B cell (primary cell): ENCODE data around the gene CNTN4. TPM values are rescaled to one million over a fixed set of nuclear protein-coding genes. Genes with fewer than 3 reads are reported as not detected.

Source experiments
- ATAC-seq: fragments of 200-7000 bp; cut with Tn5 transposase; one replicate; pipeline ENCODE4 v1.10.0; 2021; ENCODE audit warnings: low read depth, mild to moderate bottlenecking, moderate number of reproducible peaks, moderate library complexity
- CTCF ChIA-PET: fragments of 350-600 bp; sonication (Branson Sonifier 250); formaldehyde crosslinking; loops from one replicate; lab custom pipeline; 2021; ENCODE audit warnings: antibody characterized with exemption, inconsistent platforms; lab: Charles Lee
- POLR2A ChIA-PET: fragments of 350-600 bp; sonication (Branson Sonifier 250); formaldehyde crosslinking; loops from one replicate; lab custom pipeline; 2021; ENCODE audit warnings: antibody characterized with exemption; lab: Charles Lee
- DNase-seq: peaks from one replicate; pipeline ENCODE4 v3.0.0; 2013
- H2AFZ ChIP-seq: 2 replicates; pipeline ENCODE4 v1.6.1; 2012; ENCODE audit warnings: mild to moderate bottlenecking, low read depth, low read length; ENCODE audit not compliant: insufficient read depth, poor library complexity, severe bottlenecking
- H3K27ac ChIP-seq, 2 donors: 1 replicate in 1 of 2; 2 replicates in 1 of 2; pipeline ENCODE4 v1.5.1; 2012 to 2013; ENCODE audit warnings: low read length in 2 of 2, mild to moderate bottlenecking in 2 of 2, moderate library complexity in 1 of 2
- H3K27me3 ChIP-seq, 4 experiments: fragments of 200-600 bp in 1 of 4; sonication (generic) in 1 of 4; replicated peaks in 1 of 4; 1 replicate in 2 of 4; 2 replicates in 2 of 4; pipeline versions ENCODE4 v1.6.1 to v1.7.0; 2013 to 2016; ENCODE audit warnings: low read length in 3 of 4, mild to moderate bottlenecking in 2 of 4, mixed read lengths in 1 of 4, moderate library complexity in 1 of 4; ENCODE audit not compliant: insufficient read depth in 4 of 4, control insufficient read depth in 3 of 4; ENCODE audit errors: control extremely low read depth in 1 of 4
- H3K36me3 ChIP-seq, 2 experiments: replicated peaks in 1 of 2; 1 replicate in 1 of 2; 2 replicates in 1 of 2; pipeline versions ENCODE4 v1.6.1 to v1.7.1; 2013; ENCODE audit warnings: low read length in 1 of 2; ENCODE audit not compliant: insufficient read depth in 2 of 2, control insufficient read depth in 1 of 2; ENCODE audit errors: control extremely low read depth in 1 of 2, extremely low read depth in 1 of 2
- H3K4me1 ChIP-seq, 2 donors: fragments of 200-600 bp in 1 of 2; sonication (generic) in 1 of 2; 1 replicate in 1 of 2; 2 replicates in 1 of 2; pipeline versions ENCODE4 v1.5.1 to v1.6.1; 2013 to 2017; ENCODE audit warnings: low read length in 2 of 2; ENCODE audit not compliant: control insufficient read depth in 2 of 2, insufficient read depth in 2 of 2
- H3K4me2 ChIP-seq: replicated peaks from 2 replicates; pipeline ENCODE3; 2012; ENCODE audit warnings: mild to moderate bottlenecking, low read depth, low read length; ENCODE audit not compliant: poor library complexity, severe bottlenecking
- H3K4me3 ChIP-seq, 5 experiments: fragments of 200-600 bp in 1 of 5; sonication (generic) in 1 of 5; 1 replicate in 3 of 5; 2 replicates in 2 of 5; pipeline versions ENCODE4 v1.5.1 to v1.7.0; 2011 to 2016; ENCODE audit warnings: low read length in 4 of 5, mild to moderate bottlenecking in 4 of 5, low read depth in 2 of 5, control low read depth in 1 of 5, moderate library complexity in 1 of 5; ENCODE audit not compliant: insufficient read depth in 1 of 5; ENCODE audit errors: control extremely low read depth in 1 of 5, extremely low read depth in 1 of 5
- H3K79me2 ChIP-seq: fragments of 200-600 bp; sonication (generic); one replicate; pipeline ENCODE4 v1.6.0; 2016; ENCODE audit warnings: low read length; ENCODE audit not compliant: control insufficient read depth, insufficient read depth
- H3K9ac ChIP-seq: fragments of 200-600 bp; sonication (generic); 2 replicates; pipeline ENCODE4 v1.6.1; 2017; ENCODE audit warnings: mild to moderate bottlenecking, low read length, moderate library complexity
- H3K9me3 ChIP-seq, 3 donors: one replicate each; pipeline versions ENCODE4 v1.6.1 to v1.7.1; 2013; ENCODE audit warnings: low read length in 2 of 3; ENCODE audit not compliant: control insufficient read depth in 2 of 3, insufficient read depth in 1 of 3; ENCODE audit errors: control extremely low read depth in 1 of 3
- H4K20me1 ChIP-seq: 2 replicates; pipeline ENCODE4 v1.6.0; 2012; ENCODE audit warnings: mild to moderate bottlenecking, low read length; ENCODE audit not compliant: insufficient read depth, control insufficient read depth, poor library complexity, severe bottlenecking
- H3K27ac Mint-ChIP-seq: one replicate; pipeline ENCODE4 v1.8.0; 2021; ENCODE audit warnings: mixed read lengths
- H3K27me3 Mint-ChIP-seq: one replicate; pipeline ENCODE4 v1.8.0; 2021; ENCODE audit warnings: mixed read lengths
- H3K4me1 Mint-ChIP-seq: one replicate; pipeline ENCODE4 v1.8.0; 2021; ENCODE audit warnings: mixed read lengths
- H3K4me3 Mint-ChIP-seq: one replicate; pipeline ENCODE4 v1.8.0; 2021; ENCODE audit warnings: mixed read lengths
- H3K9me3 Mint-ChIP-seq: one replicate; pipeline ENCODE4 v1.8.0; 2022; ENCODE audit warnings: mixed read lengths; ENCODE audit not compliant: insufficient read depth
- EZH2 ChIP-seq: IDR thresholded peaks from 2 replicates; pipeline ENCODE4 v1.6.1; 2012; ENCODE audit warnings: borderline replicate concordance, low read depth, mild to moderate bottlenecking, moderate library complexity, low read length; ENCODE audit not compliant: insufficient read depth, poor library complexity, severe bottlenecking
- WGBS: methylation state at CpG from one replicate; pipeline ENCODE4 v1.1.5; 2013; ENCODE audit warnings: missing lambda C conversion rate; ENCODE audit not compliant: insufficient coverage; 5-methylcytosine and 5-hydroxymethylcytosine counted together
- intact Hi-C: fragments of 100-400 bp; cut with micrococcal nuclease; formaldehyde crosslinking; loops from one replicate; pipeline ENCODE4 v1.10.0; 2022
- polyA plus RNA-seq: library from polyadenylated mRNA; depleted of rRNA; stranded (reverse); fragments of >200 nt; gene quantifications from 2 replicates; pipeline ENCODE4 v1.2.3, GENCODE V29; 2012
- total RNA-seq, 2 donors: library from RNA; stranded (reverse); fragments of 120-200 nt in 1 of 2; gene quantifications; 1 replicate in 1 of 2; 2 replicates in 1 of 2; pipeline versions ENCODE4 v1.2.3 to v1.2.4, GENCODE V29; 2013 to 2022
- TF ChIP-seq, protein P1 (sequence below): fragments of 200-600 bp; IDR thresholded peaks from one replicate; pipeline ENCODE4 v1.8.0; 2022; ENCODE audit warnings: antibody characterized with exemption, mild to moderate bottlenecking

The CNTN4 gene
- total and polyA plus RNA-seq, 2 donors (not counting 1 experiment from before 2014, with no cell fraction given): 0.05 TPM; not detected in 1

DNA sequence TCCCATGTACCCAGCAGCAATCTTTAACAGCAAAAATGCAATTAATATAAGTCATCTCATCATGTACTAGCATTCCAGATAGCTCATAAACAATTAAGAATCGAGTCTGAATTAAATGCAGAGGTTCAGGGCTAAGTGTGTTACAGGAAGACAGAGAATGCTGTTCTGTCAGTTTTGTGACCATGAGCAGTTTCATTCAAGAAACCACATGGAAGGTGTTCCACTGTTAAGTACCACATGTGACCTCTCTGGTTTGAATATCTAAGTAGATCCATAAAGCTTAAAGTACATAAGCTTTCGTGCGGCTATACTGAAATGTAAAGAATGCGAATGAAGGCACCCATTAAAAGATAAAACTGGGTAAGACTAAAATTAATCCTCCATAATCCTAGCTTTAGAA is 739.2 kb downstream of the CNTN4 start:
- no peaks in the 10 kb centered on the region for H3K9me3 Mint-ChIP-seq
- WGBS: 67% methylated on average over 1 of the region's 4 CpGs
- POLR2A ChIA-PET: no interaction called here

DNA sequence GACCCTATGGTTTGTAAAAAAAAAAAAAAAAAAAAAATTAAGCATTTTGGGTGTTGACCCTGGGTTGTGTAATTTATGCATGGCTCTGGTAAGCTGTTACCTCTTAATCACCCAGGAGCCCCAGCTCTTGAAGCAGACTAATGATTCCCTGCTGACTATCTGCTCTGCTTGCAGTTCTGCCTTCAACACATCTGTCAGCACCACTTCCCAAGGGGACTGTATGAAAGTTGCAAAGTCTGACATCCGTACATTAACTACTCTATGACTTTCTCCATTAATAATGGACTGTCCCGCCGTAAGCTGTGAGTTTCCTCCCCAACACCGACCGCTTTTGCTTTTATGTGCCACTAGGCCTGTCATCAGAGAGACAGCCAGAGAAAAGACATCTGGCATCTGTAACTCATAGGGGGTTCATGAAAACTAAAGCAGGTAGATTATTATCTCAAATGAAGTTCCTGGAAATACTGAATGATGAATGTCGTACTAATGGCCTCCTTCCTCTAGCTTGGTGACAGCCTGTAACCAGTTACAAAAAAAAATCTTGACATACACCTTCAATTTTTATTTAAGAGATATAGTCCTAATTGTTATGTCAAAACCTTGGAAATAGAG is 740.0 kb downstream of the CNTN4 start:
- no peak for DNase-seq
- no peaks in the 10 kb centered on the region for H3K4me1 ChIP-seq
- 100% methylated on average over 4 of the region's 6 CpGs for WGBS
- H3K9ac ChIP-seq: no peak overlapping the region
- H3K79me2 ChIP-seq: no peaks in the 10 kb centered on the region
- H3K9me3 Mint-ChIP-seq: no peaks in the 10 kb centered on the region
- no peak overlapping the region for H3K4me3 Mint-ChIP-seq
- H3K4me3 ChIP-seq: no peak overlapping the region
- no peaks in the 10 kb centered on the region for H4K20me1 ChIP-seq
- H3K27ac ChIP-seq: no peak overlapping the region
- TF ChIP-seq EZH2: no peak
- TF ChIP-seq, protein P1, sequence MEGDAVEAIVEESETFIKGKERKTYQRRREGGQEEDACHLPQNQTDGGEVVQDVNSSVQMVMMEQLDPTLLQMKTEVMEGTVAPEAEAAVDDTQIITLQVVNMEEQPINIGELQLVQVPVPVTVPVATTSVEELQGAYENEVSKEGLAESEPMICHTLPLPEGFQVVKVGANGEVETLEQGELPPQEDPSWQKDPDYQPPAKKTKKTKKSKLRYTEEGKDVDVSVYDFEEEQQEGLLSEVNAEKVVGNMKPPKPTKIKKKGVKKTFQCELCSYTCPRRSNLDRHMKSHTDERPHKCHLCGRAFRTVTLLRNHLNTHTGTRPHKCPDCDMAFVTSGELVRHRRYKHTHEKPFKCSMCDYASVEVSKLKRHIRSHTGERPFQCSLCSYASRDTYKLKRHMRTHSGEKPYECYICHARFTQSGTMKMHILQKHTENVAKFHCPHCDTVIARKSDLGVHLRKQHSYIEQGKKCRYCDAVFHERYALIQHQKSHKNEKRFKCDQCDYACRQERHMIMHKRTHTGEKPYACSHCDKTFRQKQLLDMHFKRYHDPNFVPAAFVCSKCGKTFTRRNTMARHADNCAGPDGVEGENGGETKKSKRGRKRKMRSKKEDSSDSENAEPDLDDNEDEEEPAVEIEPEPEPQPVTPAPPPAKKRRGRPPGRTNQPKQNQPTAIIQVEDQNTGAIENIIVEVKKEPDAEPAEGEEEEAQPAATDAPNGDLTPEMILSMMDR: no peak
- H3K9me3 ChIP-seq: no peaks in the 10 kb centered on the region
- intact Hi-C loops: no loop called here
- H2AFZ ChIP-seq: no peak overlapping the region
- H3K4me1 Mint-ChIP-seq: no peaks in the 10 kb centered on the region
- no peaks in the 10 kb centered on the region for H3K27me3 ChIP-seq
- no peak overlapping the region for H3K27ac Mint-ChIP-seq
- CTCF ChIA-PET: interaction anchor here (0.8 kb wide), 1 partner anchor 16 kb away, joined by 3 read pairs; no protein-coding TSS in a partner anchor
- no peaks in the 10 kb centered on the region for H3K36me3 ChIP-seq
- POLR2A ChIA-PET: no interaction called here
- no peaks in the 10 kb centered on the region for H3K27me3 Mint-ChIP-seq
- H3K4me2 ChIP-seq: no peak overlapping the region
- ATAC-seq: no peak

More for the DNA sequence above, 739.2 kb downstream of the CNTN4 start:
- H3K4me1 Mint-ChIP-seq: no peaks in the 10 kb centered on the region
- no peaks in the 10 kb centered on the region for H3K27me3 Mint-ChIP-seq
- H3K27me3 ChIP-seq: no peaks in the 10 kb centered on the region
- no peaks in the 10 kb centered on the region for H3K9me3 ChIP-seq
- DNase-seq (no peak), ATAC-seq (no peak)
- H3K27ac Mint-ChIP-seq: no peak overlapping the region
- CTCF ChIA-PET: no interaction called here
- intact Hi-C loops: no loop called here
- TF ChIP-seq, protein P1: no peak
- no peak for TF ChIP-seq EZH2
- H2AFZ ChIP-seq: no peak overlapping the region
- H3K4me2 ChIP-seq: no peak overlapping the region
- no peak overlapping the region for H3K4me3 ChIP-seq
- no peak overlapping the region for H3K4me3 Mint-ChIP-seq
- no peak overlapping the region for H3K9ac ChIP-seq
- H3K27ac ChIP-seq: no peak overlapping the region
- no peaks in the 10 kb centered on the region for H3K36me3 ChIP-seq
- no peaks in the 10 kb centered on the region for H3K79me2 ChIP-seq
- no peaks in the 10 kb centered on the region for H4K20me1 ChIP-seq
- H3K4me1 ChIP-seq: no peaks in the 10 kb centered on the region
